A549 (cell line): ENCODE results near the gene HACD1. TPM values are rescaled to one million over a fixed set of nuclear protein-coding genes. Genes with fewer than 3 reads are reported as not detected.

Experiments
- ATAC-seq, 2 experiments: fragments of 200-7000 bp in 1 of 2; fragments of >200 bp in 1 of 2; cut with Nextera tagmentation in 1 of 2; cut with Tn5 transposase in 1 of 2; 3 replicates each; pipeline versions ENCODE4 v1.8.0 to v1.9.1; 2018 to 2020; ENCODE audit warnings: mild to moderate bottlenecking in 1 of 2, moderate library complexity in 1 of 2
- CTCF ChIA-PET: fragments of 300-600 bp; sonication (Branson Sonifier 250); formaldehyde crosslinking; extraction: SDS; loops from one replicate; lab custom pipeline; 2021; ENCODE audit warnings: antibody characterized with exemption, inconsistent platforms; lab: Yijun Ruan, JAX
- POLR2A ChIA-PET: fragments of 350-600 bp; formaldehyde crosslinking; extraction: SDS; loops from one replicate; lab custom pipeline; 2021; ENCODE audit warnings: antibody characterized with exemption, inconsistent platforms; lab: Yijun Ruan, JAX
- DNase-seq, 2 experiments: peaks; one replicate each; pipeline versions ENCODE4 v3.0.0 to v3.0.0-alpha.2; 2011 to 2016; ENCODE audit warnings: low read depth in 1 of 2, low spot score in 1 of 2
- FAIRE-seq: peaks from 2 replicates; lab custom pipeline; 2011; peaks lifted over from hg19 to GRCh38; lab: Jason Lieb, UNC
- H3K27ac ChIP-seq, 2 experiments: fragments of >200 bp; sonication (Bioruptor Twin); formaldehyde crosslinking; 3 replicates each; pipeline ENCODE4 v1.5.1; 2016 to 2017
- H3K4me1 ChIP-seq: fragments of >200 bp; sonication (Bioruptor Twin); formaldehyde crosslinking; 3 replicates; pipeline ENCODE4 v1.6.1; 2016
- H3K4me2 ChIP-seq: fragments of >200 bp; sonication (Bioruptor Twin); formaldehyde crosslinking; 3 replicates; pipeline ENCODE4 v1.6.1; 2016
- H3K4me3 ChIP-seq: fragments of >200 bp; sonication (Bioruptor Twin); formaldehyde crosslinking; 3 replicates; pipeline ENCODE4 v1.5.1; 2016
- H3K9me3 ChIP-seq: fragments of >200 bp; sonication (Bioruptor Twin); formaldehyde crosslinking; 3 replicates; pipeline ENCODE4 v1.6.1; 2016
- BHLHE40 ChIP-seq: IDR thresholded peaks from 2 replicates; pipeline ENCODE4 v1.6.1; 2012; ENCODE audit warnings: low read depth, low read length, inconsistent platforms
- ESRRA ChIP-seq: fragments of 150-350 bp; IDR thresholded peaks from 2 replicates; pipeline ENCODE4 v1.6.1; 2014; ENCODE audit warnings: mild to moderate bottlenecking, low read length, borderline replicate concordance
- FOSB ChIP-seq: fragments of 250-450 bp; sonication (Bioruptor Pico); IDR thresholded peaks from 2 replicates; pipeline ENCODE4 v1.5.0; 2020; ENCODE audit warnings: mild to moderate bottlenecking, moderate library complexity
- FOSL2 ChIP-seq, 2 experiments: fragments of 450-650 bp in 1 of 2; fragments of >200 bp in 1 of 2; sonication (Bioruptor Twin) in 1 of 2; formaldehyde crosslinking; IDR thresholded peaks; 2 replicates each; pipeline versions ENCODE4 v1.5.0 to v1.6.1; 2016 to 2020; ENCODE audit warnings: mild to moderate bottlenecking in 1 of 2, moderate library complexity in 1 of 2
- FOXS1 ChIP-seq: fragments of 250-450 bp; sonication (Bioruptor Pico); IDR thresholded peaks from 2 replicates; pipeline ENCODE4 v1.5.0; 2020; ENCODE audit warnings: mild to moderate bottlenecking, moderate library complexity
- HOXB5 ChIP-seq: fragments of 250-450 bp; sonication (Bioruptor Pico); IDR thresholded peaks from 2 replicates; pipeline ENCODE4 v1.5.0; 2020; ENCODE audit warnings: mild to moderate bottlenecking, moderate library complexity
- JUNB ChIP-seq: fragments of >200 bp; sonication (Bioruptor Twin); formaldehyde crosslinking; IDR thresholded peaks from 2 replicates; pipeline ENCODE4 v1.6.1; 2016
- MYC ChIP-seq: IDR thresholded peaks from 2 replicates; pipeline ENCODE4 v1.6.1; 2012; ENCODE audit warnings: mild to moderate bottlenecking, inconsistent platforms, low read length, improper control_type of control experiment, borderline replicate concordance
- NPAS2 ChIP-seq: fragments of 250-450 bp; sonication (Bioruptor Pico); IDR thresholded peaks from 2 replicates; pipeline ENCODE4 v1.8.0; 2022; ENCODE audit warnings: mild to moderate bottlenecking, moderate library complexity, borderline replicate concordance
- RCOR1 ChIP-seq: fragments of 150-350 bp; IDR thresholded peaks from 2 replicates; pipeline ENCODE4 v1.6.1; 2014; ENCODE audit warnings: antibody characterized with exemption, low read length, low read depth
- RNF2 ChIP-seq: fragments of 200-600 bp; sonication (generic); IDR thresholded peaks from 2 replicates; pipeline ENCODE4 v1.6.1; 2016; ENCODE audit warnings: low read depth, mild to moderate bottlenecking, antibody characterized with exemption, moderate library complexity, borderline replicate concordance
- TP53 ChIP-seq: fragments of 250-450 bp; sonication (Bioruptor Pico); IDR thresholded peaks from 2 replicates; pipeline ENCODE4 v1.5.0; 2021; ENCODE audit warnings: mild to moderate bottlenecking, moderate library complexity
- ZC3H11A ChIP-seq: fragments of 450-650 bp; IDR thresholded peaks from 2 replicates; pipeline ENCODE4 v1.6.1; 2014; ENCODE audit warnings: antibody characterized with exemption, mild to moderate bottlenecking
- ZFP36 ChIP-seq: fragments of 450-650 bp; IDR thresholded peaks from 2 replicates; pipeline ENCODE4 v1.6.1; 2014; ENCODE audit warnings: borderline replicate concordance; ENCODE audit not compliant: partially characterized antibody
- ZSCAN20 ChIP-seq: fragments of 250-450 bp; sonication (Bioruptor Pico); IDR thresholded peaks from 2 replicates; pipeline ENCODE4 v1.8.0; 2022; ENCODE audit warnings: mild to moderate bottlenecking, moderate library complexity
- WGBS: methylation state at CpG from one replicate; pipeline ENCODE4 v1.1.6; 2017; ENCODE audit errors: missing lambda C conversion rate; 5-methylcytosine and 5-hydroxymethylcytosine counted together
- polyA plus RNA-seq, 4 experiments: library from polyadenylated mRNA; depleted of rRNA in 3 of 4; stranded (reverse); fragments of >200 nt; fragmentation: RNase III in 1 of 4; extraction: RNeasy Plus Mini Kit Qiagen cat#74134 plus additional on column Dnase treatment in 1 of 4; gene quantifications; 2 replicates in 3 of 4; 3 replicates in 1 of 4; pipeline ENCODE4 v1.2.3, GENCODE V29; 2011 to 2017
- TF ChIP-seq, protein P1 (sequence below): fragments of 150-350 bp; IDR thresholded peaks from 2 replicates; pipeline ENCODE4 v1.6.1; 2014; ENCODE audit warnings: low read depth, mild to moderate bottlenecking, low read length
- TF ChIP-seq, protein P2 (sequence below): fragments of >200 bp; sonication (Bioruptor Twin); formaldehyde crosslinking; IDR thresholded peaks from 3 replicates; pipeline ENCODE4 v1.5.1; 2016
- TF ChIP-seq, protein P3 (sequence below): fragments of 200-600 bp; sonication (generic); IDR thresholded peaks from 2 replicates; pipeline ENCODE4 v1.6.1; 2016; ENCODE audit warnings: antibody characterized with exemption, mild to moderate bottlenecking, moderate library complexity

The HACD1 gene
- polyA plus RNA-seq, 2 of the 4 experiments (the other 2 are of a cell fraction): 44.9 to 92.1 TPM

DNA sequence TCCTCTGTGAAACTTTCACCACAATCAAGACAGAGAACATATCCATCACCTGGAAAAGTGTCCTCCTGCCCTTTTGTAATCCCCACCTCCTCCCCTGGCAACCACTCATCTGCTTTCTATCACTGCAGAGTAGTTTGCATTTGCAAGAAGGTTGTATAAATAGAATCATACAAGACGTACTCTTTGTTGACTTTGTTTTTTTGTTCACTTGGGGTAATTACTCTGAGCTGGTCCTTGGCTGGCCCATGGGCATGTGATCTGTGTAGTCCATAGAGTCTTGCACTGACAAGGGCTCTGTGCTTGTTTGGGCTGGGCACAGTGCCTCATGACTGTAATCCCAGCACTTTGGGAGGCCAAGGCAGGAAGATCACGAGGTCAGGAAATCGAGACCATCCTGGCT is 7.8 kb upstream of the HACD1 start (continued):
- TF ChIP-seq, protein P1, sequence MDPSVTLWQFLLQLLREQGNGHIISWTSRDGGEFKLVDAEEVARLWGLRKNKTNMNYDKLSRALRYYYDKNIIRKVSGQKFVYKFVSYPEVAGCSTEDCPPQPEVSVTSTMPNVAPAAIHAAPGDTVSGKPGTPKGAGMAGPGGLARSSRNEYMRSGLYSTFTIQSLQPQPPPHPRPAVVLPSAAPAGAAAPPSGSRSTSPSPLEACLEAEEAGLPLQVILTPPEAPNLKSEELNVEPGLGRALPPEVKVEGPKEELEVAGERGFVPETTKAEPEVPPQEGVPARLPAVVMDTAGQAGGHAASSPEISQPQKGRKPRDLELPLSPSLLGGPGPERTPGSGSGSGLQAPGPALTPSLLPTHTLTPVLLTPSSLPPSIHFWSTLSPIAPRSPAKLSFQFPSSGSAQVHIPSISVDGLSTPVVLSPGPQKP: no peak
- no peak for TF ChIP-seq FOXS1 (CRISPR knock-in tag)
- TF ChIP-seq HOXB5 (CRISPR knock-in tag): no peak
- TF ChIP-seq ESRRA: no peak
- no peak for TF ChIP-seq RNF2
- TF ChIP-seq ZSCAN20 (CRISPR knock-in tag): no peak

DNA sequence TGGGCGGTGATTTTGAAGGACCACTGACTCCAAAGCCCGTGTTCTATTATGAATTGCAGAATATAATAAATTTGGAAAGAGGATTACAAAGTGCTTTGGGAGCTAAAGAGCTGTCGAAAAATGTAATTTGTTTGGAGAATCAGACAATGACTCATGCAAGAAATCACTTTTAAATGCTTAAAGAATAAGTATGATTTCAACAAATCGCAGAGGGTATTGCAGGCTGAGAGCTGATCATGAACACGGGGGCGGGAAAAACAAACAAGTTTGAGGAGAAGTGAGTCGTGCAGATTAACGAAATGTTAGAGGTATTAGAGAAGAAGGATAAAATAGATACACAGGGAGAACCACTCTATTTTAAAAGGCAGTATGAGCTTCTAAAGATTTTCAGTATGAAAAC is 4.9 kb upstream of the HACD1 start:
- Histone ChIP-seq H3K9me3 (no peaks in the 10 kb centered on the region), H3K4me1 (0 out of 3 replicates have a peak, but pooled peaks cover 3% of the 10 kb centered on the region), H3K4me3 (no peak overlapping the region), H3K4me2 (no peak overlapping the region), H3K27ac (no peak overlapping the region)
- TF ChIP-seq ZC3H11A (no peak), TP53 (CRISPR knock-in tag) (no peak), ZFP36 (no peak), RCOR1 (no peak), HOXB5 (CRISPR knock-in tag) (no peak), FOSB (no peak), FOSL2 (IDR thresholded peaks at IDR 0.05) (no peak), FOSL2 (CRISPR knock-in tag; IDR thresholded peaks at IDR 0.05) (no peak), BHLHE40 (no peak), JUNB (no peak), MYC (no peak), NPAS2 (CRISPR knock-in tag) (no peak)
- TF ChIP-seq, protein P2, sequence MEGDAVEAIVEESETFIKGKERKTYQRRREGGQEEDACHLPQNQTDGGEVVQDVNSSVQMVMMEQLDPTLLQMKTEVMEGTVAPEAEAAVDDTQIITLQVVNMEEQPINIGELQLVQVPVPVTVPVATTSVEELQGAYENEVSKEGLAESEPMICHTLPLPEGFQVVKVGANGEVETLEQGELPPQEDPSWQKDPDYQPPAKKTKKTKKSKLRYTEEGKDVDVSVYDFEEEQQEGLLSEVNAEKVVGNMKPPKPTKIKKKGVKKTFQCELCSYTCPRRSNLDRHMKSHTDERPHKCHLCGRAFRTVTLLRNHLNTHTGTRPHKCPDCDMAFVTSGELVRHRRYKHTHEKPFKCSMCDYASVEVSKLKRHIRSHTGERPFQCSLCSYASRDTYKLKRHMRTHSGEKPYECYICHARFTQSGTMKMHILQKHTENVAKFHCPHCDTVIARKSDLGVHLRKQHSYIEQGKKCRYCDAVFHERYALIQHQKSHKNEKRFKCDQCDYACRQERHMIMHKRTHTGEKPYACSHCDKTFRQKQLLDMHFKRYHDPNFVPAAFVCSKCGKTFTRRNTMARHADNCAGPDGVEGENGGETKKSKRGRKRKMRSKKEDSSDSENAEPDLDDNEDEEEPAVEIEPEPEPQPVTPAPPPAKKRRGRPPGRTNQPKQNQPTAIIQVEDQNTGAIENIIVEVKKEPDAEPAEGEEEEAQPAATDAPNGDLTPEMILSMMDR: no peak
- TF ChIP-seq, protein P3, sequence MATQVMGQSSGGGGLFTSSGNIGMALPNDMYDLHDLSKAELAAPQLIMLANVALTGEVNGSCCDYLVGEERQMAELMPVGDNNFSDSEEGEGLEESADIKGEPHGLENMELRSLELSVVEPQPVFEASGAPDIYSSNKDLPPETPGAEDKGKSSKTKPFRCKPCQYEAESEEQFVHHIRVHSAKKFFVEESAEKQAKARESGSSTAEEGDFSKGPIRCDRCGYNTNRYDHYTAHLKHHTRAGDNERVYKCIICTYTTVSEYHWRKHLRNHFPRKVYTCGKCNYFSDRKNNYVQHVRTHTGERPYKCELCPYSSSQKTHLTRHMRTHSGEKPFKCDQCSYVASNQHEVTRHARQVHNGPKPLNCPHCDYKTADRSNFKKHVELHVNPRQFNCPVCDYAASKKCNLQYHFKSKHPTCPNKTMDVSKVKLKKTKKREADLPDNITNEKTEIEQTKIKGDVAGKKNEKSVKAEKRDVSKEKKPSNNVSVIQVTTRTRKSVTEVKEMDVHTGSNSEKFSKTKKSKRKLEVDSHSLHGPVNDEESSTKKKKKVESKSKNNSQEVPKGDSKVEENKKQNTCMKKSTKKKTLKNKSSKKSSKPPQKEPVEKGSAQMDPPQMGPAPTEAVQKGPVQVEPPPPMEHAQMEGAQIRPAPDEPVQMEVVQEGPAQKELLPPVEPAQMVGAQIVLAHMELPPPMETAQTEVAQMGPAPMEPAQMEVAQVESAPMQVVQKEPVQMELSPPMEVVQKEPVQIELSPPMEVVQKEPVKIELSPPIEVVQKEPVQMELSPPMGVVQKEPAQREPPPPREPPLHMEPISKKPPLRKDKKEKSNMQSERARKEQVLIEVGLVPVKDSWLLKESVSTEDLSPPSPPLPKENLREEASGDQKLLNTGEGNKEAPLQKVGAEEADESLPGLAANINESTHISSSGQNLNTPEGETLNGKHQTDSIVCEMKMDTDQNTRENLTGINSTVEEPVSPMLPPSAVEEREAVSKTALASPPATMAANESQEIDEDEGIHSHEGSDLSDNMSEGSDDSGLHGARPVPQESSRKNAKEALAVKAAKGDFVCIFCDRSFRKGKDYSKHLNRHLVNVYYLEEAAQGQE: no peak
- ATAC-seq (no peak), FAIRE-seq (no peak), DNase-seq (no peak)
- 45% methylated on average over 8 of the region's 8 CpGs for WGBS
- ChIA-PET CTCF (interaction anchor here (1.5 to 2.3 kb wide), 3 partner anchors 21 to 120 kb away, joined by 4 to 10 read pairs (median 4); partner anchors contain the start of gene STAM), POLR2A (no interaction called here)
